Karpas-422 (cell line): Measurements from ENCODE around the gene FBXL7. TPM values are rescaled to one million over a fixed set of nuclear protein-coding genes. Genes with fewer than 3 reads are reported as not detected.

Source experiments
- DNase-seq: peaks from one replicate; pipeline ENCODE4 v3.0.0-alpha.2; 2015
- H2AFZ ChIP-seq: fragments of 200-600 bp; sonication (generic); 2 replicates; pipeline ENCODE4 v1.6.1; 2014; ENCODE audit warnings: antibody characterized with exemption, low read length, mixed read lengths
- H3K27ac ChIP-seq: fragments of 200-600 bp; sonication (generic); 2 replicates; pipeline ENCODE4 v1.5.1; 2014; ENCODE audit warnings: mild to moderate bottlenecking, low read length, moderate library complexity
- H3K27me3 ChIP-seq: fragments of 200-600 bp; sonication (generic); 2 replicates; pipeline ENCODE4 v1.6.1; 2014; ENCODE audit warnings: low read length, mixed read lengths
- H3K36me3 ChIP-seq: fragments of 200-600 bp; sonication (generic); 2 replicates; pipeline ENCODE4 v1.6.1; 2014; ENCODE audit warnings: low read length, mixed read lengths; ENCODE audit not compliant: insufficient read depth
- H3K4me1 ChIP-seq: fragments of 200-600 bp; sonication (generic); 2 replicates; pipeline ENCODE4 v1.6.1; 2014; ENCODE audit warnings: mild to moderate bottlenecking, low read length, mixed read lengths
- H3K4me2 ChIP-seq: fragments of 200-600 bp; sonication (generic); 2 replicates; pipeline ENCODE4 v1.6.1; 2014; ENCODE audit warnings: low read length, low read depth, mild to moderate bottlenecking; ENCODE audit not compliant: poor library complexity, severe bottlenecking
- H3K4me3 ChIP-seq: fragments of 200-600 bp; sonication (generic); 2 replicates; pipeline ENCODE4 v1.5.1; 2014; ENCODE audit warnings: mild to moderate bottlenecking, antibody characterized with exemption, low read length, mixed read lengths
- H3K79me2 ChIP-seq: fragments of 200-600 bp; sonication (generic); 2 replicates; pipeline ENCODE4 v1.6.1; 2014; ENCODE audit warnings: mild to moderate bottlenecking, low read length, mixed read lengths
- H3K9ac ChIP-seq: fragments of 200-600 bp; sonication (generic); 2 replicates; pipeline ENCODE4 v1.6.0; 2014; ENCODE audit warnings: low read length
- H3K9me2 ChIP-seq: fragments of 200-600 bp; sonication (generic), shearing (Covaris generic); replicated peaks from 2 replicates; pipeline ENCODE4 v1.6.0; 2014; ENCODE audit warnings: mild to moderate bottlenecking, low read length, moderate library complexity; ENCODE audit not compliant: insufficient read depth
- H3K9me3 ChIP-seq: fragments of 300-700, 200-600 bp; sonication (generic); 2 replicates; pipeline ENCODE4 v1.6.1; 2014; ENCODE audit warnings: low read length, mixed read lengths
- H4K20me1 ChIP-seq: fragments of 200-600 bp; sonication (generic); 2 replicates; pipeline ENCODE4 v1.6.1; 2014; ENCODE audit warnings: mild to moderate bottlenecking, antibody characterized with exemption, low read length, low read depth; ENCODE audit not compliant: insufficient read depth
- total RNA-seq: library from RNA; depleted of rRNA; stranded (reverse); fragments of >200 nt; shearing (Covaris generic); gene quantifications from 2 replicates; pipeline ENCODE4 v1.2.3, GENCODE V29; 2014; ENCODE audit warnings: low replicate concordance

Gene FBXL7
- total RNA-seq, 1 experiment from 2014 or later, result not detected

DNA sequence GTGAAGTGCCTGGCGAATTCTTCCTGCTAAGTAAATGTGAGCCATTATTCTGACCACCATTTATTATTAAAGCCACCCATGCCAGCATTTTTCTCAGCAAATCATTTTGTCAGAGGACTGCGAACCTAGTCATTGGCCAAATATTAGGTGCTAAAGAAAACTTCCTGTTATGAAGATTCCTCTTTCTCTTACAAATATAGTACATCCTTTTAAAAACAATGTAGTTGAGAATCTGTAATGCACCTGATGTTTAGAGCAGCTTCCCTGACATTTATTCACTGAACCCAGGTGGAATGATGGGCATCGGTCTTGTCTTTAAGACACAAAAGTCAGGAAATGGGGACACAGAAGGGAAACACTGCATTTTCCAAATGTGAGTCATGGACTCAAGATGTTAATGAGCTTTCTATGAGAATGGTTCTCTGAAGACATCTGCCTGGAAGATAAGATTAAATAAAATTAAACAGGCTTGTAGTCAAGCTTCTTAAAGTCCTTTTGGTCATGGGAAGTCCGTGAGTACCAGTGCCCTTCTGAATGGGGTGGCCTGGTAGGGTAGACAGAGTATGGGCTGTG, 290.6 kb downstream of the FBXL7 start:
- DNase-seq, result no peak
- no peak overlapping the region for H3K4me2 ChIP-seq
- no peak overlapping the region for H3K9ac ChIP-seq

DNA sequence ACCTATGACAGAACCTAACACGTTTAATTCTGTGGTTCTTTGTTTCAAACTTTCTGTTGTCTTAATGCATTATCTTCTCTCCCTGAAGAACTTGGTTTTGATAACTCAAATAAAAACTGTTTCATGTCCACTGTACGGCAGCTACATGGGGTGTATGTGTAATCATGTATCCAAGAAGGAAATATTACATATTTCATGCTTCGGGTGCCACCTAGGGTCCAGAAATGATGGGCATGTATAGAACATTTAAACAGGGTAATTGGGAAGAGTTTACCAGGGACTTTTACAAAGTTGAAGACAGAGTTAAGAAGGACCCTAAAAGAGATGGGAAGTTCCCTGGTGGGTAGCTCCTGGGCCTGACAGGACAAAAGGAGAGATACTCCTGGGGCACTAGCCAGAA, 291.3 kb downstream of the FBXL7 start:
- peak; percentile 42 for DNase-seq

More for the DNA sequence above, 290.6 kb downstream of the FBXL7 start:
- no peaks in the 10 kb centered on the region for H3K79me2 ChIP-seq
- H4K20me1 ChIP-seq, result no peaks in the 10 kb centered on the region
- no peaks in the 10 kb centered on the region for H3K36me3 ChIP-seq
- H3K9me3 ChIP-seq, result no peaks in the 10 kb centered on the region; the same call in 1 of the 2 replicates
- H3K27me3 ChIP-seq, result no peaks in the 10 kb centered on the region
- no peak overlapping the region for H3K27ac ChIP-seq
- no peak overlapping the region for H2AFZ ChIP-seq
- H3K9me2 ChIP-seq, result no peaks in the 10 kb centered on the region; the same call in 1 of the 2 replicates
- H3K4me1 ChIP-seq, result no peaks in the 10 kb centered on the region
- H3K4me3 ChIP-seq, result no peak overlapping the region

DNA sequence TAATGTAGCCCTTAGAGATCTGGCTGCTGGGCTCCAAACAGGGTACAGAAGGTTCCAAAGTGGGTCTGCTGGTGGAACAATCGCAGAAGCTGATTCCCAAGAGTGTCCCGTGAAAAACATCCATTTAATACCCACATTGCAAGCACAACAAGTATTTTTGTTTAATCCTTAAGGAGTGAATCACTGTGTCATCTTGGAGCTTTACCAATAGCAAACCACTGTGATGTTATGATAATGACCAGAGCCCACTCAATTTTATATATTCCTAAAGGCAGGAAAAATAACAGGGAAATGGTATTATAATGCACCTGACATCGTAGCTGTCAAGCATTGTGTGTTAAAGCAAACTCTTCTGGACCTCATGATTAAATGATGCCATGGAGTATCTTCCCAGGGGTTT, 291.9 kb downstream of the FBXL7 start:
- no peaks in the 10 kb centered on the region for H3K27me3 ChIP-seq
- no peaks in the 10 kb centered on the region for H3K9me2 ChIP-seq
- no peak for DNase-seq
- no peak overlapping the region for H3K4me2 ChIP-seq
- H3K9ac ChIP-seq, result no peak overlapping the region
- H3K4me3 ChIP-seq, result no peak overlapping the region
- H3K36me3 ChIP-seq, result no peaks in the 10 kb centered on the region
- H3K9me3 ChIP-seq, result peaks cover 3% of the 10 kb centered on the region; the same call in 1 of the 2 replicates
- H3K79me2 ChIP-seq, result no peaks in the 10 kb centered on the region
- H2AFZ ChIP-seq, result no peak overlapping the region
- H3K4me1 ChIP-seq, result no peaks in the 10 kb centered on the region
- no peak overlapping the region for H3K27ac ChIP-seq
- H4K20me1 ChIP-seq, result no peaks in the 10 kb centered on the region

More for the DNA sequence above, 291.3 kb downstream of the FBXL7 start:
- Histone ChIP-seq H3K36me3 (no peaks in the 10 kb centered on the region), H3K27ac (no peak overlapping the region), H4K20me1 (no peaks in the 10 kb centered on the region), H3K4me1 (no peaks in the 10 kb centered on the region), H3K27me3 (no peaks in the 10 kb centered on the region), H3K9me3 (no peaks in the 10 kb centered on the region; the same call in 1 of the 2 replicates), H3K4me3 (no peak overlapping the region), H3K9me2 (no peaks in the 10 kb centered on the region), H2AFZ (no peak overlapping the region), H3K4me2 (no peak overlapping the region), H3K9ac (no peak overlapping the region), H3K79me2 (no peaks in the 10 kb centered on the region)

DNA sequence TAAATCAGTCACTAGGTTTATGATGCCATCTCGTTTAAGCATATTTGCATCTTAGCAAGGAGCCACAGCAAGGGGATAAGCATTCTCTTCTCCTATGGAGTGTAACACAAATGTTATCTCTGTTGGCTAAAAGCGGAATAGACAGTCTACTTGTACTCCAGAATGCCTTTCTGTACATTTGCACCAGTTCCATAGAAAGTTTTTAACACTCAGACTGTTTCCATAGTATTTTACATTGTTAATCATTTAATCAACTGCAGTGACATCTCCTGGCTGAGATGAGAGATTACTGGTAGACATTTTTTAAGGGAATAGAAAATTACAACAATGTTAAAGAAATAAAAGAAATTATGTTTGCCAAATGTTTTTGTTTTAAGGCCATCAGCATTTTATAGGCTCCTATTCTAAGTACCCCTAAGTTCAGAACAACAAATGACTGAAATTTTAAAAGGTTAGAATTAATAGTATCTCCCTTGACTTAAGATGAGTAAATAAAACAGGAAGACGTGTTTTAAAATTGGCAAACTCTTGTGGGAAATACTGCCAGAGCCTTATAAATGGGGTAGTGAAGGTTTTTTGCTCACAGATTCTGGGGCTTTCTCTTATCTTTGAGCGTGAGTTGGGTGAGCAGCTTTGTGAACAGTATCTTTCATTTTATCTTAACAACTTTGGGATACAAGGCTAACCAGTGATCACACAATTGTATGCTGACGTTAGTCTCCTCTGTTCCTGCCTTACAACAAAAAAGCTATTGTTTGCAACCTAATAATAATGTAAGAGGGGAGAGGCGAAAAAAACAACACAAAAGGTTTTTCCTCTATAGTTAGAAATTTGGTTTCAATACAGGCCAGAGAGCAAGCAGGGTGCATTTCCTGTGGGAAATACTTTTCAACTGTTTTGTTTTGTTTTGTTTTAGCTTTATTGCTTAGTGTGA, 294.3 kb downstream of the FBXL7 start:
- no peak overlapping the region for H3K9ac ChIP-seq
- no peaks in the 10 kb centered on the region for H3K79me2 ChIP-seq
- no peak overlapping the region for H3K27ac ChIP-seq
- H4K20me1 ChIP-seq, result no peaks in the 10 kb centered on the region
- H3K4me1 ChIP-seq, result no peaks in the 10 kb centered on the region
- 0 out of 2 replicates have a peak, but pooled peaks cover 3% of the 10 kb centered on the region for H3K9me3 ChIP-seq
- no peaks in the 10 kb centered on the region for H3K27me3 ChIP-seq
- no peaks in the 10 kb centered on the region for H3K36me3 ChIP-seq
- H3K4me3 ChIP-seq, result no peak overlapping the region
- no peak overlapping the region for H3K4me2 ChIP-seq
- DNase-seq, result no peak
- H2AFZ ChIP-seq, result no peak overlapping the region
- H3K9me2 ChIP-seq, result no peaks in the 10 kb centered on the region

DNA sequence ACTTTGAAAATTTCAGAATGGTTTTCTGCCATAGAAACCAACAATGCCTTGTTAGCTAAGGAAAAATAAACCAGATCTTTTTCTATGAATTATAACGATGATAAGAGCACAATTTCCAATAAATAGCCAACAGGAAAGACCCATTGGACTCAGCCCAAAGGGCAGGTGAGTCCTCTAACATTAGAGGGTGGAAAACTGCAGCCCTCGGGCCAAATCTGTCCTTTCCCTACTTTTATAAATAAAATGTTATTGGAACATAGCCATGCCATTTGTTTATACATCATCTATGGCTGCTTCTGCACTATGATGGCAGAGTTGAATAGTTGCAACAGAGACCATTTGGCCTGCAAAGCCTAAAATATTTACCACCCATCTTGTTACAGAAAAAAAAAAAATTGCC, 296.1 kb downstream of the FBXL7 start:
- Histone ChIP-seq H3K79me2 (no peaks in the 10 kb centered on the region), H3K4me1 (no peaks in the 10 kb centered on the region), H3K4me2 (no peak overlapping the region), H3K9me3 (0 out of 2 replicates have a peak, but pooled peaks cover 3% of the 10 kb centered on the region), H3K36me3 (no peaks in the 10 kb centered on the region), H3K4me3 (no peak overlapping the region), H3K27me3 (no peaks in the 10 kb centered on the region), H2AFZ (no peak overlapping the region), H3K27ac (no peak overlapping the region), H3K9ac (no peak overlapping the region), H4K20me1 (no peaks in the 10 kb centered on the region), H3K9me2 (no peaks in the 10 kb centered on the region)
- no peak for DNase-seq

DNA sequence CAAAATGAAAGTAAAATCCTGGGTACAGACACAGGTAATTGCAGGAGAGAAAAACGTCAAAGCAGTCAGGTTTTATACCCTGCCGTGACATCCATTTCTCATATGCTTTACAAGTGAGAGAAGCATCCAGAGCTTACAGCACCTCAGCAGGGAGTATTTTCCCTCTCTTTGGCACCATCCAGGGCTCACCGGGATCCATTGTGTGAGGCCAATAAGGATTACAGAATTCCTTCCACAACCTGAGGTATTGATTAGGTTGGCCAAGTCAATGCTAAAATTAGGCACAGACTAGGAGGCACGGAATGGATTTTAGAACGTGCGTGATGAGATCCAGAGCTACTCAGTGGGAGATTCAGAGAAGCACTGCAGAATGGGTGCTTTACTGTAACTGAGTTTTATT, 296.6 kb downstream of the FBXL7 start:
- Histone ChIP-seq H3K4me3 (no peak overlapping the region), H3K79me2 (no peaks in the 10 kb centered on the region), H3K27me3 (no peaks in the 10 kb centered on the region), H3K36me3 (no peaks in the 10 kb centered on the region), H3K9me3 (0 out of 2 replicates have a peak, but pooled peaks cover 3% of the 10 kb centered on the region), H4K20me1 (no peaks in the 10 kb centered on the region), H3K4me1 (no peaks in the 10 kb centered on the region), H3K4me2 (no peak overlapping the region), H3K9me2 (no peaks in the 10 kb centered on the region), H3K9ac (no peak overlapping the region), H2AFZ (no peak overlapping the region), H3K27ac (no peak overlapping the region)
- no peak for DNase-seq

DNA sequence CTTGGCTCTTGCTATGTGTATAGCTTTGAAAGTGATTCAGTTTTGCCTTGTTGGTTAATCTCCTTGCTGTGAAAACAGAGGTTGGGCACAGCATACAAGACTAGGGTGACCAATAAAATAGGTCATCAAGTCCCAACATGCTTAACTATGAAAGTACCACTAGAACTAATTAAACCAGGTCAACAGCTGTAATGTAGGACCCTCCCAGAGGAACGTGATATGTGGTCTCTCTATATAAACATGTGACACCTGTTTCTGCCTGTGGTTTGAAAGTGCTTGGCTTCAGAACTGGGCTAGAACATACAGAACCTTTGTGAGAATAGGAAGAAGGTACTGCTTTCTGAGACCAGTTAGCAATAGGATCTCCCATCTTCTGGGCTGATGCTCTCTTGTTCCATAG, 297.1 kb downstream of the FBXL7 start:
- Histone ChIP-seq H3K4me3 (no peak overlapping the region), H4K20me1 (no peaks in the 10 kb centered on the region), H3K27ac (no peak overlapping the region), H3K4me2 (no peak overlapping the region), H3K9me2 (no peaks in the 10 kb centered on the region), H3K4me1 (no peaks in the 10 kb centered on the region), H3K79me2 (no peaks in the 10 kb centered on the region), H2AFZ (no peak overlapping the region), H3K9me3 (0 out of 2 replicates have a peak, but pooled peaks cover 3% of the 10 kb centered on the region), H3K9ac (no peak overlapping the region), H3K36me3 (no peaks in the 10 kb centered on the region), H3K27me3 (no peaks in the 10 kb centered on the region)
- no peak for DNase-seq

DNA sequence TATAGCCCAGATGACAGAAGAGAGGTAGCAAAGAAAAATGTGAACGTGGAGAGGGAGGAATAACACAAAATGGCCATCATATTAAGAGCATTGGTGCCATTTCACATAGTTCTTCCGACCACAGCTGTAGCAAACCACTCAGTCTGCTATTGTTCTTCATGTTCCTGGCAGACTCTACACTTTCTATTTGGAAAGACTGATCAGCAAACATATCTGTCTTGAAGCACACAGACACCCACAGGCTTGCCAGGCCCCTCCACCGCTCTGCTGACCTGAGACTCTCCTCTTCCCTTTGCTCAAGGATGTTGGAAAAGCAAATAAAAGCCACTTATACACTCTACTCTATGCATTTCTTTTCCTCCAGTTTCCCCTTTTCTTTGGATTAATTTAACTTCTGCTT, 298.0 kb downstream of the FBXL7 start:
- H3K9ac ChIP-seq, result no peak overlapping the region
- no peaks in the 10 kb centered on the region for H3K27me3 ChIP-seq
- H3K4me1 ChIP-seq, result no peaks in the 10 kb centered on the region
- no peak overlapping the region for H3K27ac ChIP-seq
- no peak for DNase-seq
- H3K36me3 ChIP-seq, result no peaks in the 10 kb centered on the region
- H3K9me3 ChIP-seq, result 0 out of 2 replicates have a peak, but pooled peaks cover 3% of the 10 kb centered on the region
- H3K79me2 ChIP-seq, result no peaks in the 10 kb centered on the region
- no peak overlapping the region for H3K4me2 ChIP-seq
- no peak overlapping the region for H3K4me3 ChIP-seq
- no peaks in the 10 kb centered on the region for H4K20me1 ChIP-seq
- no peaks in the 10 kb centered on the region for H3K9me2 ChIP-seq
- no peak overlapping the region for H2AFZ ChIP-seq
